RWPE1 (cell line): ENCODE measurements around the gene SLC2A13.
"Not testable (repeated sequence)": the region's sequence is repeated elsewhere in the genome, so short reads cannot be mapped to it uniquely, and the experiment has no call there.

Experiments used
- CTCF ChIA-PET: fragments of 350-600 bp; sonication (Branson Sonifier 250); formaldehyde crosslinking; extraction: SDS; loops from one replicate; lab custom pipeline; 2021; lab: Yijun Ruan, JAX
- POLR2A ChIA-PET: fragments of 400-600 bp; formaldehyde crosslinking; extraction: SDS; loops from one replicate; lab custom pipeline; 2020; ENCODE audit warnings: antibody characterized with exemption; ENCODE audit not compliant: low non-redundant PET; lab: Yijun Ruan, JAX
- DNase-seq: peaks from one replicate; pipeline ENCODE4 v3.0.0; 2012; ENCODE audit warnings: low spot score
- H3K27ac ChIP-seq: fragments of 450-650 bp; 2 replicates; pipeline ENCODE4 v1.5.1; 2017
- CTCF ChIP-seq: fragments of 450-650 bp; conservative IDR thresholded peaks from 2 replicates; pipeline ENCODE4 v1.5.1; 2017; ENCODE audit warnings: low read depth, mild to moderate bottlenecking

Gene SLC2A13

GRCh38 chr12:39931231-39931630, 174.7 kb downstream of the SLC2A13 start:
- CTCF ChIA-PET = interaction anchor here (0.6 kb wide), 1 partner anchor 150 kb away, joined by 3 read pairs; no protein-coding TSS in a partner anchor
- TF ChIP-seq CTCF = no peak
- DNase-seq = no peak
- H3K27ac ChIP-seq = no peak overlapping the region
- POLR2A ChIA-PET = no interaction called here

- H3K27ac ChIP-seq = no peak overlapping the region
- CTCF ChIA-PET = no interaction called here
- no peak for TF ChIP-seq CTCF
- POLR2A ChIA-PET = no interaction called here
- DNase-seq = no peak
Measured at GRCh38 chr12:39930101-39930500, 175.8 kb downstream of the SLC2A13 start.

- no peak for TF ChIP-seq CTCF
- DNase-seq = no peak
- ChIA-PET POLR2A (no interaction called here), CTCF (interaction anchor here (0.5 to 0.8 kb wide), 2 partner anchors 24 to 1047 kb away, joined by 3 read pairs; no protein-coding TSS in a partner anchor)
- H3K27ac ChIP-seq = no peak overlapping the region
Measured at GRCh38 chr12:39928181-39928899, 177.5 kb downstream of the SLC2A13 start.

GRCh38 chr12:39923364-39923763, 182.5 kb downstream of the SLC2A13 start:
- no peak for TF ChIP-seq CTCF
- no peak overlapping the region for H3K27ac ChIP-seq
- ChIA-PET CTCF (no interaction called here), POLR2A (no interaction called here)
- DNase-seq = no peak

- DNase-seq, CTCF ChIA-PET, H3K27ac ChIP-seq, POLR2A ChIA-PET: not testable (repeated sequence)
Measured at GRCh38 chr12:39922598-39922997, 183.3 kb downstream of the SLC2A13 start.

- POLR2A ChIA-PET = no interaction called here
- no peak overlapping the region for H3K27ac ChIP-seq
- no peak for DNase-seq
- CTCF ChIA-PET = interaction anchor here (0.6 kb wide), 1 partner anchor 438 kb away, joined by 3 read pairs; no protein-coding TSS in a partner anchor
- TF ChIP-seq CTCF = no peak
Measured at GRCh38 chr12:39920647-39921046, 185.2 kb downstream of the SLC2A13 start.

GRCh38 chr12:39920222-39920621, 185.7 kb downstream of the SLC2A13 start:
- CTCF ChIA-PET = no interaction called here
- TF ChIP-seq CTCF = no peak
- no peak for DNase-seq
- POLR2A ChIA-PET = no interaction called here
- no peak overlapping the region for H3K27ac ChIP-seq
